HepG2 (cell line): ENCODE results near the gene HSPA1L. TPM values are rescaled to one million over a fixed set of nuclear protein-coding genes. Genes with fewer than 3 reads are reported as not detected.

ENCODE experiments used
- KDM4B ChIP-seq: sonication (generic); formaldehyde crosslinking; IDR thresholded peaks from 2 replicates; pipeline ENCODE4 v1.4.0; 2020; ENCODE audit warnings: missing genetic modification reagents
- PAX8 ChIP-seq: sonication (generic); formaldehyde crosslinking; IDR thresholded peaks from 2 replicates; pipeline ENCODE4 v1.8.0; 2022; ENCODE audit warnings: mild to moderate bottlenecking, missing genetic modification reagents, borderline replicate concordance
- SKI ChIP-seq: fragments of 450-650 bp; IDR thresholded peaks from one replicate; pipeline ENCODE4 v1.6.1; 2018; ENCODE audit warnings: mild to moderate bottlenecking; ENCODE audit not compliant: partially characterized antibody
- SNAPC2 ChIP-seq: sonication (generic); formaldehyde crosslinking; IDR thresholded peaks from 2 replicates; pipeline ENCODE4 v1.8.1; 2022; ENCODE audit warnings: mild to moderate bottlenecking, missing genetic modification reagents
- SRSF1 ChIP-seq: fragments of 200-400 bp; formaldehyde crosslinking; optimal IDR thresholded peaks from 2 replicates; pipeline ENCODE3; 2017; ENCODE audit warnings: mild to moderate bottlenecking, low read depth, low read length, moderate library complexity
- TEAD2 ChIP-seq: sonication (generic); formaldehyde crosslinking; IDR thresholded peaks from 2 replicates; pipeline ENCODE4 v1.9.0; 2021; ENCODE audit warnings: missing genetic modification reagents
- THAP11 ChIP-seq: IDR thresholded peaks from 2 replicates; pipeline ENCODE4 v1.6.1; 2016; ENCODE audit warnings: missing biosample characterization, missing genetic modification reagents
- XBP1 ChIP-seq: sonication (generic); formaldehyde crosslinking; IDR thresholded peaks from 2 replicates; pipeline ENCODE4 v1.5.0; 2020; ENCODE audit warnings: missing genetic modification reagents
- ZBTB20 ChIP-seq: sonication (generic); formaldehyde crosslinking; IDR thresholded peaks from 2 replicates; pipeline ENCODE4 v1.8.1; 2023; ENCODE audit warnings: missing genetic modification reagents, low read depth, mild to moderate bottlenecking, borderline replicate concordance
- ZFP36L2 ChIP-seq: sonication (generic); formaldehyde crosslinking; IDR thresholded peaks from 2 replicates; pipeline ENCODE4 v1.4.0; 2020; ENCODE audit warnings: missing genetic modification reagents
- ZFP41 ChIP-seq: sonication (generic); formaldehyde crosslinking; IDR thresholded peaks from 2 replicates; pipeline ENCODE4 v1.4.0; 2020; ENCODE audit warnings: mild to moderate bottlenecking, missing genetic modification reagents, borderline replicate concordance
- ZNF121 ChIP-seq: sonication (generic); formaldehyde crosslinking; IDR thresholded peaks from 2 replicates; pipeline ENCODE4 v1.5.0; 2020; ENCODE audit warnings: mild to moderate bottlenecking, missing genetic modification reagents
- ZNF549 ChIP-seq: sonication (generic); formaldehyde crosslinking; IDR thresholded peaks from 2 replicates; pipeline ENCODE4 v1.5.0; 2020; ENCODE audit warnings: missing genetic modification reagents
- ZNF557 ChIP-seq: sonication (generic); formaldehyde crosslinking; IDR thresholded peaks from 2 replicates; pipeline ENCODE4 v1.4.0; 2020; ENCODE audit warnings: missing genetic modification reagents
- polyA plus RNA-seq, 8 experiments: library from polyadenylated mRNA; depleted of rRNA in 3 of 8; stranded (reverse) in 7 of 8; unstranded in 1 of 8; fragments of >200 nt; fragmentation: Illumina TruSeq in 4 of 8; extraction: Trizol in 4 of 8; gene quantifications; 2 replicates each; pipeline versions ENCODE4 v1.2.1 to v1.2.3, GENCODE V29; 2011 to 2016; ENCODE audit warnings: low read depth in 4 of 8, missing spikeins in 1 of 8, mixed read lengths in 1 of 8; ENCODE audit not compliant: insufficient read depth in 1 of 8
- total RNA-seq, 5 experiments: library from RNA; depleted of rRNA; stranded (reverse); fragments of >200 nt; fragmentation: Illumina TruSeq; extraction: Trizol; gene quantifications; 2 replicates each; pipeline ENCODE4 v1.2.3, GENCODE V29; 2016; ENCODE audit warnings: low read depth in 1 of 5
- TF ChIP-seq, protein P1 (sequence below): sonication (generic); formaldehyde crosslinking; IDR thresholded peaks from 2 replicates; pipeline ENCODE4 v1.4.0; 2020; ENCODE audit warnings: missing genetic modification reagents
- TF ChIP-seq, protein P2 (sequence below): sonication (generic); formaldehyde crosslinking; conservative IDR thresholded peaks from 2 replicates; pipeline ENCODE4 v1.4.0; 2020; ENCODE audit warnings: missing genetic modification reagents
- TF ChIP-seq, protein P3 (sequence below): sonication (generic); formaldehyde crosslinking; IDR thresholded peaks from 2 replicates; pipeline ENCODE4 v1.8.0; 2022; ENCODE audit warnings: missing genetic modification reagents, mild to moderate bottlenecking, moderate library complexity, borderline replicate concordance
- TF ChIP-seq, protein P4 (sequence below): sonication (generic); formaldehyde crosslinking; IDR thresholded peaks from 2 replicates; pipeline ENCODE4 v1.8.1; 2023; ENCODE audit warnings: mild to moderate bottlenecking, moderate library complexity, missing genetic modification reagents
- TF ChIP-seq, protein P5 (sequence below): IDR thresholded peaks from 2 replicates; pipeline ENCODE4 v1.6.1; 2016; ENCODE audit warnings: low read depth, borderline replicate concordance

The HSPA1L gene
- total and polyA plus RNA-seq, 2 of the 13 experiments (the other 11 are each of a cell fraction or from before 2014, with no cell fraction given): 0.55 to 1.0 TPM

DNA sequence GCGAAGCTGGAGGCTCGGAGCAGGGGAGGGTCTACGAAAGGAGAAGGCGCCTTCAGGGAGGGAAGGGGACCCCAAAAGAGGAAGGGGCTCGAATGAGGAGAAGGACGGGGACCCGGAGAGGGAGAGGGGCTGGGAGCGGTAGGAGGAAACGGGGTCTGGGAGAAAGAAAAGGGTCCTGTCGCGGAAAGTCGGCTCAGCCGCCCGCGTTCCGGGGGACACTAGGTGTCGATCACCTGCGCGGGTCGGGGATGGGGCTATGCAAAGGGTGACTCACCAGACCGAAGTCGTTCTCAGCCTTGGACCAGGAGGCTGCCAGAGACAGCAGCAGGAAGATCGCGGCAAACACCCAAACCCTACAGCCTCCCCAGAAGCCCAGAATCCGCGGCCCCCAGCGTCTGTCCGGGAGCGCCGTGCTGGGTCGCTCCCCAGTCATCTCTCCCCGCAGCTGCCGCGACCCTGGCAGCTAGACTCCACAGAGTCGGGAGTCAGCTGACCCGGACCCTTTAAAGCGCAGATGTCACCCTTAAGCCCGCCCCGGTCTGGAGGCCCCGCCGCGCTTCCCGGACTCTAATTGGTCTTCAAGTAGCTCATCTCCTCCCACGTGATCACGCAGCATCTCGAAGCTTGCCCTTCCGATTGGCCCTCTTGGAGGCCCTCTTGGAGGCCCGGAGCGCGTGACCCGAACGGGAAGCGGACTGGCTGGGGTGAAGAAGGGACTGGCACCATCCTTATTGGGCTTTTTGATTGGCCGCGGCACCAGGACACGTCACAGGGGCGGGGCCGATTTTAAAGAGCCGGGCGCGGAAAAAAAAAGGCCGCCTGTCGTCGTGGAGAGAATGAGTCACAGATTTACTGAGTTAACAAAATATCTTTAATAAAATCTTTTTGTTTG lies 47.5 kb upstream of the HSPA1L start, which contains the start of gene NEU1 (continued):
- TF ChIP-seq, protein P1, sequence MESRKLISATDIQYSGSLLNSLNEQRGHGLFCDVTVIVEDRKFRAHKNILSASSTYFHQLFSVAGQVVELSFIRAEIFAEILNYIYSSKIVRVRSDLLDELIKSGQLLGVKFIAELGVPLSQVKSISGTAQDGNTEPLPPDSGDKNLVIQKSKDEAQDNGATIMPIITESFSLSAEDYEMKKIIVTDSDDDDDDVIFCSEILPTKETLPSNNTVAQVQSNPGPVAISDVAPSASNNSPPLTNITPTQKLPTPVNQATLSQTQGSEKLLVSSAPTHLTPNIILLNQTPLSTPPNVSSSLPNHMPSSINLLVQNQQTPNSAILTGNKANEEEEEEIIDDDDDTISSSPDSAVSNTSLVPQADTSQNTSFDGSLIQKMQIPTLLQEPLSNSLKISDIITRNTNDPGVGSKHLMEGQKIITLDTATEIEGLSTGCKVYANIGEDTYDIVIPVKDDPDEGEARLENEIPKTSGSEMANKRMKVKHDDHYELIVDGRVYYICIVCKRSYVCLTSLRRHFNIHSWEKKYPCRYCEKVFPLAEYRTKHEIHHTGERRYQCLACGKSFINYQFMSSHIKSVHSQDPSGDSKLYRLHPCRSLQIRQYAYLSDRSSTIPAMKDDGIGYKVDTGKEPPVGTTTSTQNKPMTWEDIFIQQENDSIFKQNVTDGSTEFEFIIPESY (CRISPR knock-in tag): no peak
- TF ChIP-seq ZNF557 (CRISPR knock-in tag) (peak; percentile 57; the same call in 1 of the 2 replicates), ZFP41 (CRISPR knock-in tag) (peak; percentile 78; the same call in 1 of the 2 replicates), SRSF1 (peak; percentile 99), KDM4B (peak; percentile 95), ZNF121 (peak; percentile 93), TEAD2 (CRISPR knock-in tag) (no peak), SNAPC2 (CRISPR knock-in tag) (peak; percentile 83; the same call in 1 of the 2 replicates), ZBTB20 (CRISPR knock-in tag) (no peak; the same call in 1 of the 2 replicates), ZNF549 (CRISPR knock-in tag) (peak; percentile 70; the same call in 1 of the 2 replicates), SKI (peak; percentile 87), ZFP36L2 (CRISPR knock-in tag) (peak; percentile 79; the same call in 1 of the 2 replicates), XBP1 (CRISPR knock-in tag) (peak; percentile 39; the same call in 1 of the 2 replicates), PAX8 (CRISPR knock-in tag) (no peak), THAP11 (peak; percentile 90)
- TF ChIP-seq, protein P2, sequence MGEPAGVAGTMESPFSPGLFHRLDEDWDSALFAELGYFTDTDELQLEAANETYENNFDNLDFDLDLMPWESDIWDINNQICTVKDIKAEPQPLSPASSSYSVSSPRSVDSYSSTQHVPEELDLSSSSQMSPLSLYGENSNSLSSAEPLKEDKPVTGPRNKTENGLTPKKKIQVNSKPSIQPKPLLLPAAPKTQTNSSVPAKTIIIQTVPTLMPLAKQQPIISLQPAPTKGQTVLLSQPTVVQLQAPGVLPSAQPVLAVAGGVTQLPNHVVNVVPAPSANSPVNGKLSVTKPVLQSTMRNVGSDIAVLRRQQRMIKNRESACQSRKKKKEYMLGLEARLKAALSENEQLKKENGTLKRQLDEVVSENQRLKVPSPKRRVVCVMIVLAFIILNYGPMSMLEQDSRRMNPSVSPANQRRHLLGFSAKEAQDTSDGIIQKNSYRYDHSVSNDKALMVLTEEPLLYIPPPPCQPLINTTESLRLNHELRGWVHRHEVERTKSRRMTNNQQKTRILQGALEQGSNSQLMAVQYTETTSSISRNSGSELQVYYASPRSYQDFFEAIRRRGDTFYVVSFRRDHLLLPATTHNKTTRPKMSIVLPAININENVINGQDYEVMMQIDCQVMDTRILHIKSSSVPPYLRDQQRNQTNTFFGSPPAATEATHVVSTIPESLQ: 0 out of 2 replicates have a peak, but pooled peaks have one; percentile 51
- TF ChIP-seq, protein P3, sequence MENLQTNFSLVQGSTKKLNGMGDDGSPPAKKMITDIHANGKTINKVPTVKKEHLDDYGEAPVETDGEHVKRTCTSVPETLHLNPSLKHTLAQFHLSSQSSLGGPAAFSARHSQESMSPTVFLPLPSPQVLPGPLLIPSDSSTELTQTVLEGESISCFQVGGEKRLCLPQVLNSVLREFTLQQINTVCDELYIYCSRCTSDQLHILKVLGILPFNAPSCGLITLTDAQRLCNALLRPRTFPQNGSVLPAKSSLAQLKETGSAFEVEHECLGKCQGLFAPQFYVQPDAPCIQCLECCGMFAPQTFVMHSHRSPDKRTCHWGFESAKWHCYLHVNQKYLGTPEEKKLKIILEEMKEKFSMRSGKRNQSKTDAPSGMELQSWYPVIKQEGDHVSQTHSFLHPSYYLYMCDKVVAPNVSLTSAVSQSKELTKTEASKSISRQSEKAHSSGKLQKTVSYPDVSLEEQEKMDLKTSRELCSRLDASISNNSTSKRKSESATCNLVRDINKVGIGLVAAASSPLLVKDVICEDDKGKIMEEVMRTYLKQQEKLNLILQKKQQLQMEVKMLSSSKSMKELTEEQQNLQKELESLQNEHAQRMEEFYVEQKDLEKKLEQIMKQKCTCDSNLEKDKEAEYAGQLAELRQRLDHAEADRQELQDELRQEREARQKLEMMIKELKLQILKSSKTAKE (CRISPR knock-in tag): peak; percentile 22; the same call in 1 of the 2 replicates
- TF ChIP-seq, protein P4, sequence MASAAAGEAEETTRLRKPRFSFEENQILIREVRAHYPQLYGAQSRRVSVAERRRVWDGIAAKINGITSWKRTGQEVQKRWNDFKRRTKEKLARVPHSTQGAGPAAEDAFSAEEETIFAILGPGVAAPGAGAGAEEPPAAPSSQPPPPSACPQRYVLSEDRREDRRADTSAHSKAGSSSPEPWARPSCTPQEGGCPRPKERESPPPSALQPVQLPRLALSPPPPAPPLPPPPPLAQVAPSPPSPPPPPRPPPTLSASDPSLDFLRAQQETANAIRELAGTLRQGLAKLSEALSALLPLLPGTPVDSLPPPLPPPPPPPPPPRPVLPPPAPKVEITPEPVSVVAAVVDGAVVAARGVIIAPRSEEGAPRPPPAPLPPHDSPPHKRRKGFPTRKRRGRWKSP (CRISPR knock-in tag): peak; percentile 78
- TF ChIP-seq, protein P5, sequence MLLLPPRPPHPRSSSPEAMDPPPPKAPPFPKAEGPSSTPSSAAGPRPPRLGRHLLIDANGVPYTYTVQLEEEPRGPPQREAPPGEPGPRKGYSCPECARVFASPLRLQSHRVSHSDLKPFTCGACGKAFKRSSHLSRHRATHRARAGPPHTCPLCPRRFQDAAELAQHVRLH (CRISPR knock-in tag): peak; percentile 77
